GM18526 (cell line): ENCODE data around the gene SULF2.

ENCODE experiments used
- POLR2A ChIP-seq: IDR thresholded peaks from 3 replicates; pipeline ENCODE4 v1.6.1; 2011; ENCODE audit not compliant: insufficient read length; ENCODE audit errors: extremely low read depth

The SULF2 gene

GRCh38 chr20:47703748-47704147, 81.5 kb downstream of the SULF2 start:
- TF ChIP-seq POLR2A = no peak

- no peak for TF ChIP-seq POLR2A
Observed at GRCh38 chr20:47701612-47702011, 83.7 kb downstream of the SULF2 start.

GRCh38 chr20:47700327-47700726, 85.0 kb downstream of the SULF2 start:
- no peak for TF ChIP-seq POLR2A

- no peak for TF ChIP-seq POLR2A
Observed at GRCh38 chr20:47699818-47700217, 85.5 kb downstream of the SULF2 start.

GRCh38 chr20:47698142-47698541, 87.1 kb downstream of the SULF2 start:
- no peak for TF ChIP-seq POLR2A

- no peak for TF ChIP-seq POLR2A
Observed at GRCh38 chr20:47696856-47697255, 88.4 kb downstream of the SULF2 start.

GRCh38 chr20:47694021-47694818, 91.1 kb downstream of the SULF2 start:
- TF ChIP-seq POLR2A = no peak

GRCh38 chr20:47691625-47692024, 93.7 kb downstream of the SULF2 start:
- no peak for TF ChIP-seq POLR2A

- no peak for TF ChIP-seq POLR2A
Observed at GRCh38 chr20:47689731-47690130, 95.5 kb downstream of the SULF2 start.

GRCh38 chr20:47688385-47689381, 96.6 kb downstream of the SULF2 start:
- no peak for TF ChIP-seq POLR2A

- no peak for TF ChIP-seq POLR2A
Observed at GRCh38 chr20:47687095-47687987, 97.9 kb downstream of the SULF2 start.

GRCh38 chr20:47686545-47686944, 98.7 kb downstream of the SULF2 start:
- no peak for TF ChIP-seq POLR2A

- no peak for TF ChIP-seq POLR2A
Observed at GRCh38 chr20:47684306-47685080, 100.8 kb downstream of the SULF2 start.

GRCh38 chr20:47682916-47683315, 102.4 kb downstream of the SULF2 start:
- no peak for TF ChIP-seq POLR2A
